ENCODE results near the gene SHROOM1. TPM values are rescaled to one million over a fixed set of nuclear protein-coding genes. Genes with fewer than 3 reads are reported as not detected.
A peak's percentile ranks its signal among the peaks of the same experiment; 100 is the strongest.

Gene SHROOM1
- total RNA-seq, 4 donors from 2014 or later, result 4.5 to 21.2 (median 13.1) TPM

GRCh38 chr5:132820162-132820754, 10.2 kb downstream of the SHROOM1 start:
- peaks cover 0 to 25% (median 23%) of the 10 kb centered on the region in 4 donors for H3K4me1 ChIP-seq
- TF ChIP-seq EP300 (IDR thresholded peaks at IDR 0.05) (no peak), POLR2AphosphoS5 (IDR thresholded peaks at IDR 0.05) (peak in 1 of 2 donors; percentile 45), CTCF (IDR thresholded peaks at IDR 0.05) (peak; percentile 83 to 94 (median 85))
- peak; percentile 98 for DNase-seq (ENCODE audit: extremely low spot score)
- H3K9me3 ChIP-seq, result no peaks in the 10 kb centered on the region
- peaks cover 0 to 18% (median 9%) of the 10 kb centered on the region in 4 donors for H3K36me3 ChIP-seq
- intact Hi-C loops (cut with DNase I), result loop anchor here (5.0 to 10.0 kb wide), 3 partner anchors 43 to 435 kb away; partner anchors contain the start of gene SEPTIN8
- peaks cover 0 to 18% (median 4%) of the 10 kb centered on the region in 4 donors for H3K27me3 ChIP-seq
- no peak overlapping the region for H3K27ac ChIP-seq (replicated peaks in 1 of 4)
- peak overlapping the region in 1 of 4 donors; percentile 22 for H3K4me3 ChIP-seq
- WGBS, result 28% methylated on average over 15 of the region's 15 CpGs

GRCh38 chr5:132819468-132819867, 11.0 kb downstream of the SHROOM1 start:
- TF ChIP-seq POLR2AphosphoS5 (IDR thresholded peaks at IDR 0.05), result no peak
- TF ChIP-seq CTCF (IDR thresholded peaks at IDR 0.05), result no peak
- no peak for TF ChIP-seq EP300 (IDR thresholded peaks at IDR 0.05)
- no peak for TF ChIP-seq POLR2A (IDR thresholded peaks at IDR 0.05; ENCODE audit: low read depth)

GRCh38 chr5:132817011-132817410, 13.4 kb downstream of the SHROOM1 start:
- no peak overlapping the region for H3K27ac ChIP-seq (replicated peaks in 1 of 4)
- intact Hi-C loops (cut with DNase I), result loop anchor here (10.0 kb wide), 1 partner anchor 62 kb away; no protein-coding TSS in a partner anchor
- no peak overlapping the region for H3K4me3 ChIP-seq
- WGBS, result 80% methylated on average over 1 of the region's 1 CpG
- no peaks in the 10 kb centered on the region for H3K36me3 ChIP-seq
- peaks cover 14 to 35% (median 32%) of the 10 kb centered on the region in 4 donors for H3K4me1 ChIP-seq
- peaks cover 0 to 45% (median 29%) of the 10 kb centered on the region in 4 donors for H3K27me3 ChIP-seq
- DNase-seq (ENCODE audit: extremely low spot score), result no peak
- TF ChIP-seq POLR2A (IDR thresholded peaks at IDR 0.05; ENCODE audit: low read depth) (no peak), EP300 (IDR thresholded peaks at IDR 0.05) (no peak), CTCF (IDR thresholded peaks at IDR 0.05) (no peak), POLR2AphosphoS5 (IDR thresholded peaks at IDR 0.05) (no peak)
- H3K9me3 ChIP-seq, result no peaks in the 10 kb centered on the region

More at GRCh38 chr5:132819468-132819867, 11.0 kb downstream of the SHROOM1 start:
- Histone ChIP-seq H3K27ac (replicated peaks in 1 of 4) (no peak overlapping the region), H3K9me3 (no peaks in the 10 kb centered on the region), H3K4me3 (peak overlapping the region in 1 of 4 donors; percentile 22), H3K4me1 (peaks cover 0 to 26% (median 24%) of the 10 kb centered on the region in 4 donors), H3K27me3 (peaks cover 0 to 20% (median 7%) of the 10 kb centered on the region in 4 donors), H3K36me3 (peaks cover 0 to 10% (median 3%) of the 10 kb centered on the region in 4 donors)
- 43% methylated on average over 26 of the region's 26 CpGs for WGBS
- intact Hi-C loops (cut with DNase I), result loop anchor here (10.0 kb wide), 1 partner anchor 65 kb away; no protein-coding TSS in a partner anchor
- DNase-seq (ENCODE audit: extremely low spot score), result no peak

GRCh38 chr5:132816554-132816953, 13.9 kb downstream of the SHROOM1 start:
- H3K4me3 ChIP-seq, result no peak overlapping the region
- peaks cover 14 to 35% (median 33%) of the 10 kb centered on the region in 4 donors for H3K4me1 ChIP-seq
- DNase-seq (ENCODE audit: extremely low spot score), result no peak
- intact Hi-C loops (cut with DNase I), result loop anchor here (10.0 kb wide), 1 partner anchor 62 kb away; no protein-coding TSS in a partner anchor
- no peak overlapping the region for H3K27ac ChIP-seq (replicated peaks in 1 of 4)
- no peaks in the 10 kb centered on the region for H3K36me3 ChIP-seq
- peaks cover 0 to 49% (median 34%) of the 10 kb centered on the region in 4 donors for H3K27me3 ChIP-seq
- no peaks in the 10 kb centered on the region for H3K9me3 ChIP-seq
- TF ChIP-seq POLR2AphosphoS5 (IDR thresholded peaks at IDR 0.05), result no peak

- intact Hi-C loops (cut with DNase I), result loop anchor here (10.0 kb wide), 1 partner anchor 61 kb away; no protein-coding TSS in a partner anchor
- DNase-seq (ENCODE audit: extremely low spot score), result no peak
- Histone ChIP-seq H3K36me3 (no peaks in the 10 kb centered on the region), H3K27ac (replicated peaks in 1 of 4) (no peak overlapping the region), H3K4me3 (no peak overlapping the region), H3K4me1 (peaks cover 14 to 35% (median 33%) of the 10 kb centered on the region in 4 donors), H3K9me3 (no peaks in the 10 kb centered on the region), H3K27me3 (peaks cover 0 to 54% (median 35%) of the 10 kb centered on the region in 4 donors)
- TF ChIP-seq CTCF (IDR thresholded peaks at IDR 0.05), result no peak
- no peak for TF ChIP-seq POLR2AphosphoS5 (IDR thresholded peaks at IDR 0.05)
- TF ChIP-seq POLR2A (IDR thresholded peaks at IDR 0.05; ENCODE audit: low read depth), result no peak
- TF ChIP-seq EP300 (IDR thresholded peaks at IDR 0.05), result no peak
- WGBS, result 94% methylated on average over 2 of the region's 2 CpGs
Measured at GRCh38 chr5:132816083-132816482, 14.4 kb downstream of the SHROOM1 start.

Data from esophagus muscularis mucosa (tissue), 4 donors.